Stimulated activated CD4-positive, alpha-beta T cell treated with anti-CD3 and anti-CD28 coated beads, TNF-alpha, amount 100 ng/mL, for 48 hours (primary cell): ENCODE results near the gene TEX36.
"Not testable (repeated sequence)": the region's sequence is repeated elsewhere in the genome, so short reads cannot be mapped to it uniquely, and the experiment has no call there.

Experiments used
- DNase-seq, 3 donors: peaks; one replicate each; pipeline ENCODE4 v3.0.0-alpha.2; 2020; ENCODE audit warnings: low read depth in 3 of 3

TEX36 gene

GRCh38 chr10:125692196-125692595, 9.2 kb upstream of the TEX36 start:
- DNase-seq: no peak

DNA sequence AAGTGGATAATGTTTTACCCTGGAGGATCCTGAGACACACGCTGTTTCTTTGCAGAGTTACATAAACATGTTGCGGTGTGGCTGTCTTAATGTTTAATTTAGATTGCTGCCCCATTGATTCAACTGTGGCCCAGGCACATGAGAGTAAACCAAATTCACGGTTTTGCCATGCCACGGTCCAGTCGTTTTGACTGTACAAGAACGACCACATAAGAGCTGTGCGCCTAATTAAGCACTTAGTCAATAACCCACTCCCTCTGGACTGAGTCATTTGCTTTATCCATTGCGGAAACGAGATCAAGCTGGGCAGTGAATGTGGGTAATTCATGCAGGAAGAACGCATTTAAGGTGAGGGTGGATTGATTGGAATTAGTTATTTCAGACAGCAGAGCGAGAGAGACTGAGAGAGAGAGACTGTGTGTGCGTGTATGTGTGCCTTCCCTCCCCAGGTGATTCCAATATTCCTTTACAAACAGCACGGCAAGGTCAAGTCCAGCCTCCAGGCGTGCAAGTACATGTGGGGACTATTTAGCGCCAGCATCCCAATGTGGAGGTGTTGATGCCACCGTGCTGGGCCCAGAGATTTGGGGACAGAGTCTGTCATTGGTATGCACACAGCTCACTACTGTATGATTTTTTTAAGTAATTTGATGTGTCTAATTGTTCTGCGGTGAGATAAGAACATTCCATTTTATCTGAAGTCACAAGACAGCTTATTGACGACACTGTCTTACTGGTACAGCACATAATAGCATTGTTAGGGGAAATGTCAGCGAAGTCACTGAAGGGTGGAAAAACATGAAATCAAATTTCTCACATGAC, 8.4 kb upstream of the TEX36 start:
- no peak for DNase-seq

GRCh38 chr10:125689955-125690569, 7.1 kb upstream of the TEX36 start:
- DNase-seq: no peak

DNA sequence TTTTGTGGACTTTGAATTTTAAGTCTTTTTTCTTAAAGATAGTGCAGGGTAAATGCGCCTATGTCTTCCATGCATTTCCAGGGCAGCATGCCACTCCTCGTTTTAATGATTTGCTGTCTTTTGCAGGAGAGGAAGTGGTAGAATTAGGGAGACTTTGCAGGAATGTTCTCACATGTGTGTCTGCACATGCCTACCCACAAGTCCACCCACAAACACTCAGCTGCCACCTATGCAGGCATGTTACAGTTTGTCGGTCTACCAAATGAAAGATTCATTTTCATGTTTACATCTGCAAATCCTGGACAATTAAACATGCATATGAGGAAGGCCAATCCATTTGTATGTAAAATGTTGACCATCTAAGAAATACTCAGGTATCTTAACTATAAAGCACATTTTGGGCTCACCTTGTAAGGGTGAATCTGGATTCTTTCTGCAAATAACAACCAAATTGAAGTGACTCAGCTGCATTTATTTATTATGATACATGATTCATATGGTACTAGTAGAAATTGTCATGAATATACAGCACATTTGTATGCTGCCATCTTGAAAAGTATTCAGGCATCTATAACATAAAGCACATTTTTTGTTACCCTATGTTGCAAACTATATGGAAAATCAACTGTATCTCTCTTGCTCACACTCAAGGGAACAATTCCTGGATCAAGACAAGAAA, 4.7 kb upstream of the TEX36 start:
- DNase-seq: no peak

DNA sequence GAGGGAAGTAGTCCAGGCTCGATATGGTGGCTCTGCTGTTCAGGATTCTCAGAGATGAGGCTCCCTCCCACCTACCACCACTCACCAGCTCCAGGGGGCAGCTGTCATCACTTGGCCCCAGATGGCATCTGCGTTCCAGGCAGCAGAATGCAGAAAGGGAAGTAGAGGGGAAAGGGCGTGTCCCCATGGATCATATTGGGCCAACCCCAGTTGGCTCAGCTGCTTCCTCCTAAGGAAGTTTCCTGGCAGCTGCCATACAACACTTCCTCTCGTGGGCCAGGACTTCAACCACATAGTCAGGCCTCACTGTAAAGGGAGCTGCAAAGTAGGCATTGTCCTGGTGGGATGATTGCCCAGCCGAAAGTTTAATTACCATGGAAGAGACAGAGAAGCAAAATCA, 1.6 kb upstream of the TEX36 start:
- DNase-seq: no peak

- DNase-seq: no peak
Observed at GRCh38 chr10:125683821-125684220, 858 bp upstream of the TEX36 start.

DNA sequence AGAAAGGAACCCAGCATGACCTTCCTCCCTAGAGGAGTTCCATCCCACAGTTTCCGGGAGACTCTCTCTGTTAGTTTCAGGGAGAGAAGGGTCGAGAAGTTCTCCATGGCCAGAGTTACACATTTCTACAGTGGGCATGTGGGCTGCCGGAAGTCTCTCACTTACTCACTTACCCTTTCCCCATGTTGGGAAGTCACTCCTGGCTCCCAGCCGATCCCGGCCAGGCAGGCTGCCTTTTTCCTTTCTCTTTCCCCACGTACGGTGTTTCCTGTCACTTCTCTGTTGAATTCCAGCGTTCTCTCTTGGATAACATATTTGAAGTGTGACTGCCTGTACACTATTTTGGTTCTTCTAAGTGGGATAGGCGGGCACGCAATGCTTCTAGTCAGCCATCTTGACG, 3.5 kb downstream of the TEX36 start:
- DNase-seq: no peak

- no peak for DNase-seq
Observed at GRCh38 chr10:125672884-125673283, 10.1 kb downstream of the TEX36 start.

DNA sequence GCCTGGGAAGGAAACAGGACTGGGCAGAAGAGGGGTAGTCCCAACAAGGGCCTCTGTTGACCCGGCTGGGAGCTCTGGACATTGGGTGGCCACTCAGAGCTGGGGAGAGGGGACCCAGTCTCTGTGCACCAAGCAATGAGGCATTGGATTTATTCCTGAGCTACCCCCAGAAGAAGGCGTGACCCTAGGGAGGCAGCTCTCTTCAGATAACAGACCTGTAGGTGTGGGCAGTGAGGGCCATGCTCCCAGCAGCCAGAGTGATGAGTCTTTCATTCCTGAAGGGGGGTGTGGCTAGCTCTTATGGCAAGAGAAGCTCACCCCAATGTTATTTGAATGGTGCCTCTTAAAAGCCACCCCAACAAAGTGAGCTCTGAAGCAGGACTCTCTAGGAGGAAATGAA, 20.4 kb downstream of the TEX36 start:
- no peak for DNase-seq

GRCh38 chr10:125661941-125662515, 20.9 kb downstream of the TEX36 start:
- no peak for DNase-seq

GRCh38 chr10:125661431-125661940, 21.5 kb downstream of the TEX36 start:
- no peak for DNase-seq

DNA sequence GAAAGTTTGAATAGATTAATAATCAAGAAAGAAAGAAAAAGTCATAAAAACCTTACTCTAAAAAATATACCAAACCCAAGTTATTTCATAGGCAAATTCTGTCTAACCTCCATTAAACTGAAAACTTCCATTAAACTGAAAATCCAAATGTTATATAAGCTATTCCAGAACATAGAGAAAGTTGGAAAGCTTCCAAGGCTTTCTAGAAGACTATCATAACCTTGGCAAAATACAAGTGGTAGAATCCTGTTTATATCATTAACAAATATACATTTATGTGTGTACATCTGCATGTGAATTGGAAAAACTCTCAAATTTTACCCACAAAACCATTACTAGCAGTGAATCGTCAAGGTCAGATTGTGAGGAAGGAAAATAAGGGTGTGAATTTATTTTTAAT, 23.9 kb downstream of the TEX36 start:
- no peak for DNase-seq

- DNase-seq: no peak
Observed at GRCh38 chr10:125656523-125656922, 26.4 kb downstream of the TEX36 start.

DNA sequence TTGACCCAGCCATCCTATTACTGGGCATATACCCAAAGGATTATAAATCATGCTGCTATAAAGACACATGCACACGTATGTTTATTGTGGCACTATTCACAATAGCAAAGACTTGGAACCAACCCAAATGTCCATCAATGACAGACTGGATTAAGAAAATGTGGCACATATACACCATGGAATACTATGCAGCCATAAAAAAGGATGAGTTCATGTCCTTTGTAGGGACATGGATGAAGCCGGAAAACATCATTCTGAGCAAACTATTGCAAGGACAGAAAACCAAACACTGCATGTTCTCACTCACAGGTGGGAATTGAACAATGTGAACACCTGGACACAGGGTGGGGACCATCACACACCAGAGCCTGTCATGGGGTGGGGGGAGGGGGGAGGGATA, 29.9 kb downstream of the TEX36 start:
- not testable (repeated sequence) for DNase-seq

DNA sequence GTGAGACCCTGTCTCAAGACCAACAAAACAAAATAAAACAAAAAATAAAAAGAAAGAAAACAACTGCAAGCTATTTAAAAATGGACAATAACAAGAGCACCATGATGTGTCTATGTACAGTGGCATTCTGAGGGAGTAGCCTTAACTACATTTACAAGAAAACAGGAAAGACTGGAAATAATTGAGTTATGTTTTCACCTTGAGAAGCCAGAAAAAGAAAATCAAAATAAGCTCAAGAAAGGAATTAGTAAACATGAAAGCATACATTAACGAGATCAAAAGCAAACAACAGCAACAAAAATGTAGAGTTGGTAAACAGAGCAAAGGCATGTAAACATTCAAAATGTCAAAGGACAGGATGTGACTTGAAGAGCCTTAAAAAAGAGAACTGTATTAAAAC, 36.7 kb downstream of the TEX36 start:
- no peak for DNase-seq

- DNase-seq: no peak
Observed at GRCh38 chr10:125641398-125641797, 41.6 kb downstream of the TEX36 start.

DNA sequence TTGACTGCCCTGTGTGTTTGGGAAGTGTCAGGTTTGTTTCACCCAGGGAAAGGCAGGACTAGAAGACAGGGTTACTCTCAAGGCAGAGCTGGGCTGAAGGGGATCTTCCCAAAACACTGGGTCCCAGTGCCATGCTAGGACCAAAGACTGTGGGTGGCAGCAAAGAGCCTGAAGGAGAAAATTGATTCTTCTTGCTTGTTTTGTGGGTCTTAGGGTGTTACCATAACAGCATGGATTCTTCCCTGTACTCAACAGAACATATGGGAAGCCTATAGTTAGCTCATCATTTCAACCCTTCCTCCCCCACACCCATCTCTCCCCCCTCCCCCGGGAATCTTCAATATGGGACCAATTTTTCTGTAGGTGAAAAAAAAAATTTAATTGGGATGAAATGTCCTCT, 42.3 kb downstream of the TEX36 start:
- no peak for DNase-seq

GRCh38 chr10:125639846-125640245, 43.1 kb downstream of the TEX36 start:
- no peak for DNase-seq

- no peak for DNase-seq
Observed at GRCh38 chr10:125638555-125638954, 44.4 kb downstream of the TEX36 start.

- DNase-seq: no peak
Observed at GRCh38 chr10:125637496-125637895, 45.5 kb downstream of the TEX36 start.

GRCh38 chr10:125634606-125635005, 48.4 kb downstream of the TEX36 start:
- DNase-seq: no peak

DNA sequence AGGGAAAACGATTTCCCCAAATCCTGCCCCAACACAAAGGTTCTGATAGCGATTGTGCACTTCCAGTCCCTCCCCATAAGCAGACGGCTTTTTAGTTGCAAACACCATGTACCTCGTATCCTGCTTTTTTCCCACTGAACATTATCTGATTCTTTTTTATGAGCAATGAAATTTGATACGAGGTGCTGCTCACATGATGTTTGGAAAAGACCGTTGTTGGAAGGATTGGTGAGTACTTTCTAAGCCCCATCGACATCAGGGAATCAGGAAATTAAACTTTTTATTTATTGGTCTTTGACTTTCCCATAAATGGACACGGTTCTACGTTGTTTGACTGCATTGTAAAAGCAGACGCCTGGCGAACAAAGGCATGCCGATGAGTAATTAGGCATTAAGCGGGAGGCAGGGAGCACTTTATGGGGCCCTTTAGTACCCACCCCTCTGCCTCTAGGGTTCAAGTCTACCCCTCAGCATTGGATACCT, 49.4 kb downstream of the TEX36 start:
- no peak for DNase-seq
